Germinal center (tissue), 1 donor: ENCODE results near the gene CLEC16A.
"Not testable (repeated sequence)": the region's sequence is repeated elsewhere in the genome, so short reads cannot be mapped to it uniquely, and the experiment has no call there.

Experiments
- DNase-seq: peaks from one replicate; pipeline ENCODE4 v3.0.0; 2012; ENCODE audit warnings: mixed read lengths, low spot score

The CLEC16A gene

DNA sequence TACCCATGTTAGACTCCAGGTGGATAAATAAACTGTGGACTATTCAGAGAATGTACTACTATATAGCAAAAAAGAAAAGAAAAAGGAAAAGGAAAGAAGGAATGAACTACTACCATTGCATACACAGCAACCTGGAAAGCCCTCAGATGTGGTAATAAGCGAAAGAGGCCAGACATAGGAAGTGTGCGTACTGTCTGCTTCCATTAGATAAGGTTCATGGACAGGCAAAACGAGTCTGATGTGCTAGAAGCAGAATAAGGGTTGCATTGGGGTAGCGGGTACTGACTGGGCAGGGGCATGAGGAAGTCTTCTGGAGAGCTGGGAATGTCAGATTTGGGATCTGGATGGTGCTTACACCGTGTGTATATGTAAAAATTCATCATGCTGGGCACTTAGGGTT lies 21.8 kb downstream of the CLEC16A start:
- no peak for DNase-seq

DNA sequence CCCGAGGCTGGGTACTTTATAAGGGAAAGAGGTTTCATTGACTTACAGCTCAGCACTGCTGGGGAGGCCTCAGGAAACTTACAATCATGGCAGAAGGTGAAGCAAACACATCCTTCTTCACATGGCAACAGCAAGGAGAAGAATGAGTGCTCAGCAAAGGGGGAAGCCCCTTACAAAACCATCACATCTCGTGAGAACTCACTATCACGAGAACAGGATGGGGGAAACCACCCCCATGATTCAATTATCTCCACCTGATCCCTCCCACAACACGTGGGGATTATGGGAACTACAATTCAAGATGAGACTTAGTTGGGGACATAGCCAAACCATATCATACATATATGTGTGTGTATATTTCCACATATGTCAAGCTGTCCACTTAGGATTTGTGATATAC lies 22.2 kb downstream of the CLEC16A start:
- not testable (repeated sequence) for DNase-seq

DNA sequence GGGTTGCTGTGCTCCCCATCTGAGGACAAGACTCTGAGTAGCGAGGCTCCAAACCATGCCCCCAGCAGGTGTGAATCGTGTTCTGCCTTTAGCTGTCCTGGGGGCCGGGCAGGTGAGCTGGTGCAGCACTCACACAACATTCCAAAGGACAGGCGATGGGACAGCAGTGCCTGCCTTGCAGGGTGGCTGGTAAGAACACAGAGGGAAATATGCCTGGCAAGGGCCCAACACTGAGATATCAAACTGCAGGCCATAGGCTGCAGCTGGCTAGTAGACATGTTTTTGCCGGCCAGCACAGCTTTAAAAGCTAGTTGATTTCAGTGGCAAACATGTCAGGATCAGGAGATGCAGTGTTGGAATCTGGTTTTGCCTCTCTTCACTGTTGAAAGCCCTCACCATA lies 23.6 kb downstream of the CLEC16A start:
- DNase-seq = no peak

GRCh38 chr16:10968498-10968897 lies 24.1 kb downstream of the CLEC16A start:
- DNase-seq = no peak

DNA sequence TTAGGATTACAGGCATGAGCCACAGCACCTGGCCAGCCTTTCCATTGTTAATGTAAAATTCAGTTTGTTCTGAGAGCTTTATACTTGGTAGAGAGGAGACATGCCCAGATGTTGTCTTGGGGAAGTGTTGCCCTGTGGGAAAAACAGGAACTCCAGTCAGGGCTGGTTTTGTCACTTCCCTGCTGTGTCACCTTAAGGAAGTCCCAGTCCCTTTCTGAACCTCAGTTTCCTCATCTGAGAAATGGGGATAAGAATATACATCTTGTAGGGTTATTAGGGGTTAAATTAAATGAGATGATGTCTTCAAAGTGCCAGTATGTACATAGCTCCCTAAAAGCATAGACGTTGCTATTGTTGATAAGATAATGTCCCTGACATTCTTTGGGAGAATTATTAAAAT lies 25.3 kb downstream of the CLEC16A start:
- no peak for DNase-seq

- no peak for DNase-seq
Observed at GRCh38 chr16:10970065-10970464, 25.7 kb downstream of the CLEC16A start.

- peak; percentile 43 for DNase-seq
Observed at GRCh38 chr16:10971560-10971961, 27.2 kb downstream of the CLEC16A start.

GRCh38 chr16:10972108-10972818 lies 27.9 kb downstream of the CLEC16A start:
- DNase-seq = no peak

DNA sequence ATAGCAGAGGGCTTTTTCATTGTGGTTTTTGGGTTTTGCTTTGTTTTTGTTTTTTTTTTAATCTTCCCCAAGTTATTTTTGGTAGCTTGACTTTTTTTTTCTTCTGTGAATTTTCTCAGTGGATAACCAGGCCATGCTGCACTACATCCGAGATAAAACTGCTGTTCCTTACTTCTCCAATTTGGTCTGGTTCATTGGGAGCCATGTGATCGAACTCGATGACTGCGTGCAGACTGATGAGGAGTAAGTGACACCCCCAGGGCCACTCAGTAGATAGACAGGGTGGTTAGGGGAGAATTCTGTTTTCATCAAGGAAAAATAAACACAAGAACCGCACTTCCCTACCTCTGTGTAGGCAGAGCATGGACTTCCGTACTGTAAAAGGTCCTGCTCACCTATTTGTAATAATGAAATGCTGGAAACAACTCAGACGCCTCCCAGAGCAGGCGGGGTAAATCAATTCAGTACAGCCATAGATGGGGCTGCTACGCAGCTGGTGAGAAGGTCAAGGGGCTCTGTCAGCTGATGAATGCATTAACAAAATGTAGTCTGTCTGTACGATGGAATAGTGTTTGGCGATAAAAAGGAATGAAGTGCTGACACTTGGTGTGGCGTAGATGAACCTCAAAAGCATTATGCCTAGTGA lies 28.6 kb downstream of the CLEC16A start:
- DNase-seq = no peak

DNA sequence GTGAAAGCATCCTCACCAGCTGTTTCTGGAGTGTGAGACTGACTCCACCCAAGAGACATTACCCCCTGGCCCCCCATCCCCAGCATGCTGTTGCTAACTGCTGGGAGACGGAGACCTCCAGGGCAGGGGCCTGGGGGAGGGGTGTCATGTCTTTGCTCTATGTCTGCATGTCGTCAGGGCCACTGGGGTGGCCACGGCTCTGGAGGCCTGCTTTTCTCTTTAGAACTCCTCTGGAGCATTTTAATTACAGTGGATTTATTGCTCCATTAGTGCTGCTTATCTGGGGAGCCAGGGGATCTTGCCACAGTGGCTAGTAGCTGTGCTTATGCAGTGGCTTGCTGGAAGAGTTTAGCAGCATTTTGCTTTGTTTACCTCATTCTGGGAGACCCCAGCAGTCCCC lies 32.3 kb downstream of the CLEC16A start:
- no peak for DNase-seq

DNA sequence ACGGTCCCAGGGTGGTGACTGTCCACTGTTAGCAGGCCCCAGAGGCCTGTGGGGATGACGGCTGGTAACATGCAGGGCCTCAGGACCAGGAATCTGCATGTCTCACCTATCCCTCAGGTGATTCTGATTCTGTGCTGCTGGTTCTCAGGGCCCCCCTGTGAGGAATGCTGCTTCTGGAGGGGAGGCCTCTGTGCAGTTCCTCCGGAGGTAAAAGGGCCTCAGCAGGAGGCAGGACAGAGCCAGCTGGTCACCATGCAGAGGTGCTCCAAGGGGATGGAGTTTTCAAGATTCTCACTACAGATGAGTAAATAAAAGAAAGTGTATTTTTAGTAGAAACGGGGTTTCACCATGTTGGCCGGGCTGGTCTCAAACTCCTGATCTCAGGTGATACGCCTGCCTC lies 33.8 kb downstream of the CLEC16A start:
- DNase-seq = no peak

- DNase-seq = no peak
Observed at GRCh38 chr16:10978871-10979446, 34.6 kb downstream of the CLEC16A start.

GRCh38 chr16:10979717-10980601 lies 35.6 kb downstream of the CLEC16A start:
- DNase-seq = no peak

- no peak for DNase-seq
Observed at GRCh38 chr16:10980813-10981212, 36.4 kb downstream of the CLEC16A start.

- DNase-seq = peak; percentile 81
Observed at GRCh38 chr16:10981697-10982216, 37.4 kb downstream of the CLEC16A start.

DNA sequence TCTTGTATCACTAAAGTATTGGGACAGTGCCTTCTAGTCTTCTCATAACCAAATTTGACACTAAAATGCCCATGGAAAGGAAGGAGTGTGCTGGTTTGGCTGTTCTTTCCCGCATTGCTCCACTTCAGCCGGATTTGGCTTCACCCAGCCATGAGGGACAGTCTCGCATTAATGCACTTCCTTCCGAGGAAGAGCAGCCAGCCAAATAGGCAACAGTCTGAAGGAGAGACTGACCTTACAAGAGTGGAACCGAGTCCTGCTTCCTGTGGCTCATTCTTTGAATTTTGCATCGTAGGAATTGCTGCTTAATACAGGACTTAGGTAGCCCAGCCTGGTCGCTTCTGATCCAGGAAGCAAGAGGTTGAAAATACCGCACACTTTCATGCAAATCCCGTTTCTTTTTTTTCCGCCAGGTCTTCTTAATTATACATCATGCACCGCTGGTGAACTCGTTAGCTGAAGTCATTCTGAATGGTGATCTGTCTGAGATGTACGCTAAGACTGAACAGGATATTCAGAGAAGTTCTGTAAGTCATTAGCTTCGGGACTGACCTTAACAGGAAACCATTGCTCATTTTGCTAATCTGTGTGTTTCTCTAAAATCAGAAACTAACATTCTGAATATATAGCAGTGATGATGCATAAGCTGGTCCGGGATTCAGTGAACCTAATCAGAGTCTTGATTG lies 38.2 kb downstream of the CLEC16A start:
- DNase-seq = peak; percentile 40

DNA sequence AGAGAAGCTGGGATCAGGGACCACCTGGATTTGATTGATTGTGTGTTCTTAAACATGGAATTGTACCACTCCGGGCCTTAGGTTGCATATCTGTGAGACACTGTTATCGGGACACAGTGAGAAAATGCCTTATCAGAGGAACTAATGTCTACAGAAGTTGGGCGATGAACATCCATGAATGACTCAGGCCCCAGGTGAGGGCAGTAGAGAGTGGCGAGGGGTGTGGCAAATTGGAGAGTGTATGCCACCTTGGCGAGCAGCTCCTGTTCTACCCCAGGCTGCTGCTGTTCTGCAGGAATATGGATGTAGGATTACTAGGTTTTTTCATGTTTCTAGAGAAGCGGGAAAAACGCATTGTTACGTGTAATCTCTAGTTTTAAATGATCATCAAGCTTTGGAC lies 38.8 kb downstream of the CLEC16A start:
- DNase-seq = peak; percentile 60

DNA sequence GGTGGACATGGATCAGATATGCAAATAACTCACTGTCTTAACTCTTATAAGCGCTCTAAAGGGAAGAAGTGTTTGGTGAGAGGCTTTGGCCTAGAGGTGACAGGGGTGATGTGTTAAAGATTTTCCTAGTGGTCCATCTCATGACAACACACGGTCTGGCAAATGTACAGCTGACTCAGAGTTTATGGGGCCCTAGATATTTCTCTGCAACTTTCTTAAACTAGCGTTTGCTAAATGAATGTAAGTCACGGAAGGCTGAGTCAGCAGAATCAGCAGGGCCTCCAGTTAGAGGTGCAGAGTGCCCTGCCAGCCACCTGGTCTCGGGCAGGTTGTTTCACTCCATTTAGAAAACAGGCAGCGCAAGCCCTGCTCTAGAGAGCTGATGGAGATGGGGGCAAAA lies 40.1 kb downstream of the CLEC16A start:
- DNase-seq = no peak

GRCh38 chr16:10987361-10988163 lies 43.2 kb downstream of the CLEC16A start:
- no peak for DNase-seq

- peak; percentile 47 for DNase-seq
Observed at GRCh38 chr16:10988164-10988803, 43.9 kb downstream of the CLEC16A start.
